OCI-LY1 (cell line): Measurements from ENCODE around the gene RBM44.

Experiments
- CTCF ChIP-seq: fragments of 200-600 bp; sonication (generic), shearing (Covaris generic); IDR thresholded peaks from 2 replicates; pipeline ENCODE4 v1.5.1; 2017; ENCODE audit warnings: mild to moderate bottlenecking, antibody characterized with exemption, low read length, moderate library complexity, mixed read lengths
- EZH2 ChIP-seq: fragments of 200-600 bp; sonication (generic), shearing (Covaris generic); IDR thresholded peaks from 2 replicates; pipeline ENCODE4 v1.8.0; 2017; ENCODE audit warnings: borderline replicate concordance, mixed run types, mild to moderate bottlenecking, antibody characterized with exemption, low read length, moderate library complexity, mixed read lengths

GRCh38 chr2:237882510-237883481 lies 84.2 kb downstream of the RBM44 start:
- no peak for TF ChIP-seq EZH2
- no peak for TF ChIP-seq CTCF
